SK-N-MC (cell line): ENCODE results near the gene GDPD5.

Source experiments
- EZH2 ChIP-seq: fragments of 200-600 bp; sonication (generic); IDR thresholded peaks from one replicate; pipeline ENCODE4 v1.6.1; 2017; ENCODE audit warnings: antibody characterized with exemption
- FOXP2 ChIP-seq: optimal IDR thresholded peaks from 2 replicates; pipeline ENCODE3; 2011; ENCODE audit warnings: mild to moderate bottlenecking, moderate library complexity; ENCODE audit not compliant: insufficient read depth; ENCODE audit errors: extremely low read length, control extremely low read depth
- POLR2AphosphoS5 ChIP-seq: IDR thresholded peaks from 2 replicates; pipeline ENCODE4 v1.6.1; 2012; ENCODE audit warnings: mild to moderate bottlenecking, low read depth, low read length, borderline replicate concordance

DNA sequence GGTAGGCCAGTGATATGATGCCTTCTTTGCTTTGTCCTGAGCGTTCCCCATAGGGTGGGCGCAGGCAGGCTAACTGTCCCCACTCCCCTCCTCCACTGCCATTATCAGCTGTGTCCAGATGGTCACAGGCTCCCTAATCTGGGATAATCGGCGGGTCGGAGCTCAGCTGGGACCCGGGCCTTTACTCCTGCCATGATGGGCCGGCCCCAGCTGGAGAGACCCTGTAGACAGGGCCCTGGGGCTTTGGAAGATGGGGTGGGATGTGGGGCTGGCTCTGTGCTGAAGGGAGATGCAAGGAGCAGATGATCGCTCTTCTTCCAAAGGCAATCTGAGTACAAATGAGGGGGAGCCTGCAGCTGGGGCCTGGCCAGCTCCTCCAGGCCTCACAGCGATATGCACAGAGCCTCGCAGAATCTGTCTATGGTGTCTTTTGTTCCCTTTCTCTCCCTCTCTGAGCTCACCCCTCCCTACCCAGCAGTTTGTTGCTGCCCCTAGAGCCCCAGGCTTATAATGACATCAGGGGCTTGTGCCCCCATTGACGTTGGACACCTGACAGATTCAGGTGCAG is 104.6 kb downstream of the GDPD5 start:
- TF ChIP-seq POLR2AphosphoS5 (no peak), EZH2 (no peak), FOXP2 (no peak)
